ENCODE measurements around the gene TSPAN16. TPM values are rescaled to one million over a fixed set of nuclear protein-coding genes. Genes with fewer than 3 reads are reported as not detected.
A peak's percentile ranks its signal among the peaks of the same experiment; 100 is the strongest.

TSPAN16 gene
- total and polyA plus RNA-seq, 2 of the 13 experiments (the other 11 are each of a cell fraction or from before 2014, with no cell fraction given), result not detected

GRCh38 chr19:11265785-11266236 lies 30.1 kb upstream of the TSPAN16 start (continued):
- TF ChIP-seq, protein P1, sequence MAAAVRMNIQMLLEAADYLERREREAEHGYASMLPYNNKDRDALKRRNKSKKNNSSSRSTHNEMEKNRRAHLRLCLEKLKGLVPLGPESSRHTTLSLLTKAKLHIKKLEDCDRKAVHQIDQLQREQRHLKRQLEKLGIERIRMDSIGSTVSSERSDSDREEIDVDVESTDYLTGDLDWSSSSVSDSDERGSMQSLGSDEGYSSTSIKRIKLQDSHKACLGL (CRISPR knock-in tag; IDR thresholded peaks at IDR 0.05), result peak; percentile 88
- peak; percentile 96 for TF ChIP-seq MED1 (CRISPR knock-in tag; IDR thresholded peaks at IDR 0.05)
- TF ChIP-seq ASH2L (IDR thresholded peaks at IDR 0.05; ENCODE audit: insufficient read length, low read depth, low read length), result peak; percentile 58
- no peak for TF ChIP-seq EZH2 (conservative IDR thresholded peaks at IDR 0.05; ENCODE audit: low read depth, low read length)
- peak; percentile 70; the same call in 1 of the 2 replicates for TF ChIP-seq KMT2B (CRISPR knock-in tag; IDR thresholded peaks at IDR 0.05)
- TF ChIP-seq, protein P2, sequence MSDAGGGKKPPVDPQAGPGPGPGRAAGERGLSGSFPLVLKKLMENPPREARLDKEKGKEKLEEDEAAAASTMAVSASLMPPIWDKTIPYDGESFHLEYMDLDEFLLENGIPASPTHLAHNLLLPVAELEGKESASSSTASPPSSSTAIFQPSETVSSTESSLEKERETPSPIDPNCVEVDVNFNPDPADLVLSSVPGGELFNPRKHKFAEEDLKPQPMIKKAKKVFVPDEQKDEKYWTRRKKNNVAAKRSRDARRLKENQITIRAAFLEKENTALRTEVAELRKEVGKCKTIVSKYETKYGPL (CRISPR knock-in tag; IDR thresholded peaks at IDR 0.05), result no peak
- TF ChIP-seq HMG20B (CRISPR knock-in tag; conservative IDR thresholded peaks at IDR 0.05), result peak; percentile 84; the same call in 1 of the 2 replicates
- no peak for TF ChIP-seq MZF1 (CRISPR knock-in tag; IDR thresholded peaks at IDR 0.05; ENCODE audit: borderline replicate concordance)
- TF ChIP-seq CBFB (CRISPR knock-in tag; IDR thresholded peaks at IDR 0.05), result peak; percentile 86
- no peak for TF ChIP-seq KLF15 (CRISPR knock-in tag; IDR thresholded peaks at IDR 0.05; ENCODE audit: borderline replicate concordance)
- TF ChIP-seq ZNF556 (CRISPR knock-in tag; IDR thresholded peaks at IDR 0.05; ENCODE audit: borderline replicate concordance), result peak; percentile 94; the same call in 1 of the 2 replicates
- TF ChIP-seq, protein P3, sequence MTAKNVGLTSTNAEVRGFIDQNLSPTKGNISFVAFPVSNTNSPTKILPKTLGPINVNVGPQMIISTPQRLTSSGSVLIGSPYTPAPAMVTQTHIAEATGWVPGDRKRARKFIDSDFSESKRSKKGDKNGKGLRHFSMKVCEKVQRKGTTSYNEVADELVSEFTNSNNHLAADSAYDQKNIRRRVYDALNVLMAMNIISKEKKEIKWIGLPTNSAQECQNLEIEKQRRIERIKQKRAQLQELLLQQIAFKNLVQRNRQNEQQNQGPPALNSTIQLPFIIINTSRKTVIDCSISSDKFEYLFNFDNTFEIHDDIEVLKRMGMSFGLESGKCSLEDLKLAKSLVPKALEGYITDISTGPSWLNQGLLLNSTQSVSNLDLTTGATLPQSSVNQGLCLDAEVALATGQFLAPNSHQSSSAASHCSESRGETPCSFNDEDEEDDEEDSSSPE (CRISPR knock-in tag; IDR thresholded peaks at IDR 0.05), result peak; percentile 74
- 0 out of 2 replicates have a peak, but pooled peaks have one; percentile 57 for TF ChIP-seq ZFP36L2 (CRISPR knock-in tag; IDR thresholded peaks at IDR 0.05)
- TF ChIP-seq ZNF768 (CRISPR knock-in tag; IDR thresholded peaks at IDR 0.05), result peak; percentile 10; the same call in 1 of the 2 replicates
- TF ChIP-seq NPAS2 (CRISPR knock-in tag; IDR thresholded peaks at IDR 0.05; ENCODE audit: borderline replicate concordance), result no peak
- TF ChIP-seq ZNF383 (CRISPR knock-in tag; IDR thresholded peaks at IDR 0.05; ENCODE audit: borderline replicate concordance), result no peak
- TF ChIP-seq, protein P4, sequence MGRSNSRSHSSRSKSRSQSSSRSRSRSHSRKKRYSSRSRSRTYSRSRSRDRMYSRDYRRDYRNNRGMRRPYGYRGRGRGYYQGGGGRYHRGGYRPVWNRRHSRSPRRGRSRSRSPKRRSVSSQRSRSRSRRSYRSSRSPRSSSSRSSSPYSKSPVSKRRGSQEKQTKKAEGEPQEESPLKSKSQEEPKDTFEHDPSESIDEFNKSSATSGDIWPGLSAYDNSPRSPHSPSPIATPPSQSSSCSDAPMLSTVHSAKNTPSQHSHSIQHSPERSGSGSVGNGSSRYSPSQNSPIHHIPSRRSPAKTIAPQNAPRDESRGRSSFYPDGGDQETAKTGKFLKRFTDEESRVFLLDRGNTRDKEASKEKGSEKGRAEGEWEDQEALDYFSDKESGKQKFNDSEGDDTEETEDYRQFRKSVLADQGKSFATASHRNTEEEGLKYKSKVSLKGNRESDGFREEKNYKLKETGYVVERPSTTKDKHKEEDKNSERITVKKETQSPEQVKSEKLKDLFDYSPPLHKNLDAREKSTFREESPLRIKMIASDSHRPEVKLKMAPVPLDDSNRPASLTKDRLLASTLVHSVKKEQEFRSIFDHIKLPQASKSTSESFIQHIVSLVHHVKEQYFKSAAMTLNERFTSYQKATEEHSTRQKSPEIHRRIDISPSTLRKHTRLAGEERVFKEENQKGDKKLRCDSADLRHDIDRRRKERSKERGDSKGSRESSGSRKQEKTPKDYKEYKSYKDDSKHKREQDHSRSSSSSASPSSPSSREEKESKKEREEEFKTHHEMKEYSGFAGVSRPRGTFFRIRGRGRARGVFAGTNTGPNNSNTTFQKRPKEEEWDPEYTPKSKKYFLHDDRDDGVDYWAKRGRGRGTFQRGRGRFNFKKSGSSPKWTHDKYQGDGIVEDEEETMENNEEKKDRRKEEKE (IDR thresholded peaks at IDR 0.05), result no peak
- TF ChIP-seq HOXA5 (CRISPR knock-in tag; IDR thresholded peaks at IDR 0.05), result peak; percentile 93
- TF ChIP-seq SPEN (CRISPR knock-in tag; IDR thresholded peaks at IDR 0.05; ENCODE audit: low read depth), result peak; percentile 94
